CD4-positive, alpha-beta T cell (primary cell): Measurements from ENCODE around the gene TBC1D14. TPM values are rescaled to one million over a fixed set of nuclear protein-coding genes. Genes with fewer than 3 reads are reported as not detected.

Experiments used
- ATAC-seq: fragments of 200-7000 bp; cut with Tn5 transposase; one replicate; pipeline ENCODE4 v1.10.0; 2022; ENCODE audit warnings: mild to moderate bottlenecking; ENCODE audit not compliant: poor library complexity
- CTCF ChIA-PET: fragments of 350-600 bp; sonication (Branson Sonifier 250); formaldehyde crosslinking; loops from one replicate; lab custom pipeline; 2021; ENCODE audit warnings: antibody characterized with exemption, inconsistent platforms; lab: Charles Lee
- POLR2A ChIA-PET: fragments of 350-600 bp; sonication (Branson Sonifier 250); formaldehyde crosslinking; loops from one replicate; lab custom pipeline; 2021; ENCODE audit warnings: antibody characterized with exemption, inconsistent platforms; lab: Charles Lee
- DNase-seq, 14 experiments: peaks; one replicate each; pipeline ENCODE4 v3.0.0-alpha.2; 2013 to 2020; ENCODE audit warnings: mixed read lengths in 2 of 14
- H3K27ac ChIP-seq, 2 donors: one replicate each; pipeline versions ENCODE4 v1.5.1 to v1.7.0; 2013; ENCODE audit warnings: low read length in 2 of 2, low read depth in 1 of 2, mild to moderate bottlenecking in 1 of 2
- H3K27me3 ChIP-seq, 2 experiments: 1 replicate in 1 of 2; 2 replicates in 1 of 2; pipeline versions ENCODE4 v1.6.1 to v1.7.0; 2013; ENCODE audit warnings: low read length in 2 of 2, control low read depth in 1 of 2, mild to moderate bottlenecking in 1 of 2, moderate library complexity in 1 of 2; ENCODE audit not compliant: insufficient read depth in 2 of 2, control insufficient read depth in 1 of 2
- H3K36me3 ChIP-seq: one replicate; pipeline ENCODE4 v1.6.1; 2013; ENCODE audit warnings: low read length, control low read depth; ENCODE audit not compliant: insufficient read depth
- H3K4me1 ChIP-seq: one replicate; pipeline ENCODE4 v1.6.1; 2013; ENCODE audit warnings: low read length, control low read depth; ENCODE audit not compliant: insufficient read depth
- H3K4me3 ChIP-seq: one replicate; pipeline ENCODE4 v1.5.1; 2013; ENCODE audit warnings: mild to moderate bottlenecking, low read length, moderate library complexity
- H3K9me3 ChIP-seq, 2 experiments: 1 replicate in 1 of 2; 2 replicates in 1 of 2; pipeline versions ENCODE4 v1.6.1 to v1.7.0; 2013; ENCODE audit warnings: low read length in 2 of 2, mild to moderate bottlenecking in 2 of 2, control low read depth in 1 of 2, moderate library complexity in 1 of 2; ENCODE audit not compliant: control insufficient read depth in 1 of 2, insufficient read depth in 1 of 2
- H3K27ac Mint-ChIP-seq: one replicate; pipeline ENCODE4 v1.8.0; 2020; ENCODE audit warnings: mixed read lengths
- H3K27me3 Mint-ChIP-seq: one replicate; pipeline ENCODE4 v1.8.0; 2021; ENCODE audit warnings: mixed read lengths
- H3K36me3 Mint-ChIP-seq: one replicate; pipeline ENCODE4 v1.8.0; 2021; ENCODE audit warnings: low read depth, mixed read lengths
- H3K4me1 Mint-ChIP-seq: one replicate; pipeline ENCODE4 v1.8.0; 2021; ENCODE audit warnings: low read depth, mixed read lengths
- H3K4me3 Mint-ChIP-seq: one replicate; pipeline ENCODE4 v1.8.0; 2020; ENCODE audit warnings: mild to moderate bottlenecking, mixed read lengths
- H3K9me3 Mint-ChIP-seq: one replicate; pipeline ENCODE4 v1.8.0; 2020; ENCODE audit warnings: mixed read lengths
- intact Hi-C, 2 experiments: fragments of 100-400 bp; cut with DNase I in 1 of 2; cut with micrococcal nuclease in 1 of 2; formaldehyde crosslinking; loops; one replicate each; pipeline versions ENCODE4 v1.15.1 to v1.9.0; 2023 to 2025; cut with DNase I, micrococcal nuclease
- total RNA-seq, 174 experiments: library from RNA in 2 of 174; stranded (reverse) in 2 of 174; gene quantifications; one replicate each; pipeline ENCODE4 v1.2.3 and lab custom pipeline; 2021 to 2026
- TF ChIP-seq, protein P1 (sequence below): fragments of 200-600 bp; IDR thresholded peaks from one replicate; pipeline ENCODE4 v1.8.0; 2022; ENCODE audit warnings: antibody characterized with exemption, mild to moderate bottlenecking

Gene TBC1D14
- total RNA-seq, 2 experiments from 2014 or later = 31.2 to 34.1 TPM

DNA sequence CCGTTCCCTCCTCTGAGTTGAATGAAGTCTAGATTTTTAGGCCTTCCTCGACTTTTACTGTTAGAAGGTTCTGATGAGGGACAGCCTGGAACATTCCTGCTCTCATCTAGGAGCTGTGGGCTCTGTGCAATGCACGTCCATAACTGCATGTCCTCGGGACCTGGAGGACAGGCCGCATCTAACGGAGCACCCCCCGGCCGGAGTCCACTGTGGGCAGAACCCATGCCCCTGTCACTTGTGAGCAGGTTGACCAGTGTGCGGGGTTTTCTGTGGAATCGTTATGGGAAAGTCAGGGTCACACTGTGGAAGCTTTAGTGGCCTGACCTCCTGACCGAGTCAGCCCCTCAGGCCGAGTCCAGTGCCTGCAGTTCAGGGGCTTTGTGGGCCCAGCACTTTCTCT, 114.3 kb downstream of the TBC1D14 start:
- Mint-ChIP-seq H3K4me1 (no peaks in the 10 kb centered on the region), H3K36me3 (peaks cover 73% of the 10 kb centered on the region), H3K9me3 (no peaks in the 10 kb centered on the region), H3K27me3 (no peaks in the 10 kb centered on the region), H3K27ac (no peak overlapping the region), H3K4me3 (no peak overlapping the region)
- Histone ChIP-seq H3K36me3 (peaks cover 68% of the 10 kb centered on the region), H3K4me1 (no peaks in the 10 kb centered on the region), H3K27me3 (no peaks in the 10 kb centered on the region), H3K27ac (no peak overlapping the region), H3K4me3 (no peak overlapping the region), H3K9me3 (no peaks in the 10 kb centered on the region)
- no peak for ATAC-seq
- ChIA-PET POLR2A (no interaction called here), CTCF (no interaction called here)
- TF ChIP-seq, protein P1, sequence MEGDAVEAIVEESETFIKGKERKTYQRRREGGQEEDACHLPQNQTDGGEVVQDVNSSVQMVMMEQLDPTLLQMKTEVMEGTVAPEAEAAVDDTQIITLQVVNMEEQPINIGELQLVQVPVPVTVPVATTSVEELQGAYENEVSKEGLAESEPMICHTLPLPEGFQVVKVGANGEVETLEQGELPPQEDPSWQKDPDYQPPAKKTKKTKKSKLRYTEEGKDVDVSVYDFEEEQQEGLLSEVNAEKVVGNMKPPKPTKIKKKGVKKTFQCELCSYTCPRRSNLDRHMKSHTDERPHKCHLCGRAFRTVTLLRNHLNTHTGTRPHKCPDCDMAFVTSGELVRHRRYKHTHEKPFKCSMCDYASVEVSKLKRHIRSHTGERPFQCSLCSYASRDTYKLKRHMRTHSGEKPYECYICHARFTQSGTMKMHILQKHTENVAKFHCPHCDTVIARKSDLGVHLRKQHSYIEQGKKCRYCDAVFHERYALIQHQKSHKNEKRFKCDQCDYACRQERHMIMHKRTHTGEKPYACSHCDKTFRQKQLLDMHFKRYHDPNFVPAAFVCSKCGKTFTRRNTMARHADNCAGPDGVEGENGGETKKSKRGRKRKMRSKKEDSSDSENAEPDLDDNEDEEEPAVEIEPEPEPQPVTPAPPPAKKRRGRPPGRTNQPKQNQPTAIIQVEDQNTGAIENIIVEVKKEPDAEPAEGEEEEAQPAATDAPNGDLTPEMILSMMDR = no peak
- no peak for DNase-seq
- intact Hi-C loops = no loop called here

DNA sequence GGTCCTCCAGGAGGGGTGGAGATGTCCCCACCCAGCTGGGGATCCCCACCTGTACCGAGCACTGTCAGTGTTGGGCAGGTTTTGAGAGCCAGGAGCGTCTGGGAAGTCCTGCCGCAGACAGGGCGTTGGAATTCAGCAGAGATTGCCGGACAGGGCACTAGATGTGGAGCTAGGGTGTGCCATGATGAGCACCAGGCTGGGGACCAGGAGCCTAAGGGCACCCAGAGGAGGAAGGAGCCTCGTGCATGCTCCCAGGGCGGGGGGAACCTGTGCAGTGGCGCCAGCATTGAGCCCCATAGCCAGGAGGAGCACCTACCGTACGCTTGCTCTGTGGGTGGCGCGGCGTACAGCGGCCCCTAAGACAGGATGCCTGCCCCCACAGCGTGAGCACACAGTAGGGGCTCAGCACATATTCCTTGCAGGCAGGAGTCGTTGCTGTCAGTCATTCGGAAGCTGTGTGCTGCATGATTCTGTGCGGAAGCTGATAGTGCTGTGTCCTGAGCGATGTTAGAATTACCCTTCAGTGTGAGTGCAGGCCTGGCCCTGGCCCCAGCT, 114.8 kb downstream of the TBC1D14 start:
- Mint-ChIP-seq H3K36me3 (peaks cover 78% of the 10 kb centered on the region), H3K4me1 (no peaks in the 10 kb centered on the region), H3K9me3 (no peaks in the 10 kb centered on the region), H3K4me3 (no peak overlapping the region), H3K27ac (no peak overlapping the region), H3K27me3 (no peaks in the 10 kb centered on the region)
- Histone ChIP-seq H3K4me3 (no peak overlapping the region), H3K9me3 (no peaks in the 10 kb centered on the region), H3K27me3 (no peaks in the 10 kb centered on the region), H3K4me1 (no peaks in the 10 kb centered on the region), H3K36me3 (peaks cover 69% of the 10 kb centered on the region), H3K27ac (no peak overlapping the region)
- TF ChIP-seq, protein P1 = no peak
- ChIA-PET CTCF (no interaction called here), POLR2A (no interaction called here)
- no peak for DNase-seq
- ATAC-seq = no peak
- intact Hi-C loops = no loop called here

DNA sequence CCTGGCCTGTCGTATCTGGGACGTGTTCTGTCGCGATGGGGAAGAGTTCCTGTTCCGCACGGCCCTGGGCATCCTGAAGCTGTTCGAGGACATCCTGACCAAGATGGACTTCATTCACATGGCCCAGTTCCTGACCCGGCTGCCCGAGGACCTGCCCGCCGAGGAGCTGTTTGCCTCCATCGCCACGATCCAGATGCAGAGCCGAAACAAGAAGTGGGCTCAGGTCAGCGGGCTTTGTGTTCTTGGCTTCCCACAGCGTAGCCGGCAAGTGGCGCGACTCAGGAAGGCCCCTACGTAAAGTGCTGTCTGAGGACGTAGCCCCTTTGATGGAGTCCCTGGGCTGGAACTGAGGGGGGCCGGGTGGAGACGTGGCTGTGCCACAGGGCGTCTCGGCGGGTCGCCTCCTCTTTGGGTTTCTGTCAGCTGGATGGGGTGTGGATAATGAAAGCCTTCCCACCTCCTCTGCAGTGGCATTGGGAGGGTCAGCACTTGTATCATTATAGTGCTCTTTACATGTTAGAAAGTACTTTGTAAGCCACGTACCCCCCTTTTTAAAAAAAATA, 115.5 kb downstream of the TBC1D14 start:
- intact Hi-C loops = no loop called here
- H3K36me3 Mint-ChIP-seq = peaks cover 83% of the 10 kb centered on the region
- no peak overlapping the region for H3K4me3 ChIP-seq
- ChIA-PET POLR2A (no interaction called here), CTCF (no interaction called here)
- H3K4me1 ChIP-seq = no peaks in the 10 kb centered on the region
- H3K27me3 Mint-ChIP-seq = no peaks in the 10 kb centered on the region
- H3K27ac Mint-ChIP-seq = no peak overlapping the region
- H3K9me3 Mint-ChIP-seq = no peaks in the 10 kb centered on the region
- H3K27ac ChIP-seq = no peak overlapping the region
- no peaks in the 10 kb centered on the region for H3K9me3 ChIP-seq
- ATAC-seq (no peak), DNase-seq (no peak)
- H3K36me3 ChIP-seq = peaks cover 71% of the 10 kb centered on the region
- no peaks in the 10 kb centered on the region for H3K27me3 ChIP-seq
- TF ChIP-seq, protein P1 = no peak
- no peak overlapping the region for H3K4me3 Mint-ChIP-seq
- no peaks in the 10 kb centered on the region for H3K4me1 Mint-ChIP-seq
